CD4-positive, alpha-beta T cell treated with Interleukin-6 at 100 ng/mL for 8 hours (primary cell): ENCODE results near the gene SLC41A1.
A peak's percentile ranks its signal among the peaks of the same experiment; 100 is the strongest.

Experiments used
- DNase-seq: peaks from one replicate; pipeline ENCODE4 v3.0.0-alpha.2; 2020; ENCODE audit warnings: mixed read lengths, low spot score

Gene SLC41A1

DNA sequence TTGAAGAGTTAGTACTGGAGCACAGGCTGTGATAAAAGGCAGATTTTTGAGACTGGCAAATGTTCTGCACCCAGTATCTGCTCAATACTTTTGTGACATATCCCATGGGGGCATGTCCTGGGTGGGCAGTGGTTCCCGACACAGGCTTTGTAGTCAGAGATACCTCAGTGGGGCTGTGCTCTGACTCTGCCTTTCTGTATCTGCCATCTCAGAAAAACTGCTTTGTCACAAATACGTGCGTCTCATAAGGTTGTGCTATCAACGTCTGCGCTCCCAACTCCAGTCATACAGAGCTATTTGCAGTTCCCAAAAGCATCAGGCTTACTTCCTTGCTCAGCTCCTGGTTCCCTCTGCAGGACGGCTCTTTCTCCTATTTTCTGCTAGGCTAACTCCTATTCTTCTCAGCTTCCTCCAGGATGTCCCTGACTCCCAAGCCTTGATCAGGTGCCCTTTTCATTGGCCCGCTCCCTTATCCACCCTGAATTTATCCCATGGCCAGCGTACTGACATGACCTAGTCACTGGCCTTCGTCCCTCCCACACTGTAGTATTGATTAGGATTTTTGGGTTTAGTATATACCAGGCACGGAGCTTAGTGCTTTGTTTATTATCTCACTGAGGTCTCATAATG lies 25.6 kb downstream of the SLC41A1 start:
- no peak for DNase-seq

DNA sequence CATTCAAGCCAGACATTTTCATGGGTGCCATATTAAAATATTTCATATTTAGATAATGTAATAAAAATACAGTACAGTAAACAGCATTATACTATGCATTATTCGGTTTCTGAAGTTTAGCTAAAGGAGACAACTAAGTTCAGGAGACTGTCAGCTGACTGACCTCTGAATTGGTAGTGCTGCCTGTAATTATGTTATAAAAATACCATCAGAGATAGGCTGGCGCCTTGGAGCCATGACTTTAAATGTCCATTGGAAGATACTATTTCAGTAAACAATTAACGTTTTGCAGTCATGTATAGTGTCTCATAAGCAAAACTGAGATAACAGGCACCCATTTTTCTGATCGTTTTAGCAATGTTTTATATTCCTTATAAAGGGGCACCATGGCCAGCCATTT lies 26.4 kb downstream of the SLC41A1 start:
- no peak for DNase-seq

DNA sequence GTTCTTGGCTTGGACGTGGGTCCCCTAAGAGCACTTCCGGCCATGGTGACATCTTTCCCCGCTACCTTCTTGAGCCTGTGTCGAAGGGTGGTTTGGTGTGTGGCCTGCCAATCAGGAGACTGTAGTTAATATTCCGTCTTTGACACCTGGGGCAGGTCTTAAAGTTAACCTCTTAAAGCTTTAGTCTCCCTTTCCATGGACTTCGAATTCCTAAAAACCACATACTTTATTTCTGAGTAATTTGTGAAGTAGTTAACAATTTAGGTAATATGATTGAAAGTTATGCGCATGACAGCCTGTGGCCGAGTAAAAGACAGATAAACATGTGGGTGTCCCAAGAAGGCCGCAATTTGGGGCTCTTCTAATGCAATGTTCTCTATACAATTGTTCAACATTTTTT lies 27.6 kb downstream of the SLC41A1 start:
- no peak for DNase-seq

DNA sequence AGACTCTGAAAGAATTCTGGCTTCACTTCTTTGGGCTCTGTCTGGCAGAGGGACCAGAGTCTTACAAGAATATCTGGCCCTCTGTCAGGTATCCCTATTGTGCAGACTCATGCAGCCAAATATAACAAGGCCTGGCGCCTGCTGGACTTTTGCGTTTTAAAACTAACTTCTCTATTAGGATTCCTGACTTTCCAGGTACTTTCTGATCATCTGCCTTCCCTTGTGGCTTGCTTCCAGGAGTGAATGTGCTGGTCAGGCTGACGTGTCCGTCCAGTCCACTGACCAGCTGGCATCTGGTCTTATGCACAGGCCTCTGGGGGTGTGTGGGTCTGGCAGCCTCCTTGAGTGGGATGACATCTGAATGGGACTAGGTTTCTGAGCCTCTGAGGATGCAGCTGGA lies 29.1 kb downstream of the SLC41A1 start:
- DNase-seq = no peak

DNA sequence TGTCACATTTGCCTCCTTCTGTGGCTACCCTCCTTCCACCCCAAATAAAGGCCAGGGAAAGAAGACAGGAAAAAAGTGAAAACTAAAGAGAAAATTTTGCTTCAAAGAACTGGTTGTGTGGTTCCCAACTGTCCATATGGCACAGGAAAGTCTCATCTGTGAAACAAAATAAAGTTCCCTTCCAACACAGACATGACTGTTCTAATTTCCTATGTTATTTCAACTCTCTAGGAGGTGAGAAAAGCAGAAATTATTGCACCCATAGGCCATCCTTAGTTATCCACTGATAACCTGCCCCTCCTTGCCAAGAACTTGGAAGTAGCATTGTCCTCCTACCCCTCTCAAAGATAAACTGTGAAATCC lies 29.6 kb downstream of the SLC41A1 start:
- no peak for DNase-seq

DNA sequence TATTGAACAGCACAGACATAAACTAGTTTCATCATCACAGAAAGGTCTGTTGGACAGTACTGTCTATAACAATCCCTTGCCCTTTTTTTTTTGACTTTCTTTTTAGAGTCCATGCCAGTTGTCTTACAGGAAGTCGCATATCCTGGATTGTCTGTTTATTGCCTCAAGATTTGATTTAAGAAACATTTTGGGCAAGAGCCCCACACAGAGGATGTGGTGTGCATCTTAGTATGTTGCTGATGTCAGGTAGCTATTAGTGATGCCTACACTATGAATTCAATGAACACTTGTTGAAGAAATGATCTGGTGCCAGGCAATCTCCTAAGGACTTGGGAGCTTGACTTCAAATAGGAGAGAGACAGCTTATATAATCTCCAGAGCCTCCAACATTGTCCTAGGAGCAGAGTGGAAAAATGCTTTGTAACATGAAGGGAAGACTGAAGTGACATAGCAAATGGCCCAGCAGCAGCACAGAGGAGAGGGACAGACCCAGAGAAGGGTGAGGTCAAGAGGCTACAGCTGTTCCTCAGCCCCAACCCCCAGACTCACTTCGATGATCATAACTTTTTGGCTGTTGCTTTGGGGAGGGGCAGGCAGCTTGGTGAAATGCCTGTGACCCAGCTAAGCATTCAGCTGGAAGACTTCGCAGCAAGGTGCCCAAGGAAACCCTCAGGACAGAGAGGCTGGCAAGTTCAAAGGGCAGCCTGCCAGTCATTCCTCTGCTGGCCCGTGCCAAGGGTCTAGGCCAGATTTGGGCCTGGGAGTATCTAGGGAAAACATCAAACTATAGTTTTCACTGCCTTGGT lies 30.2 kb downstream of the SLC41A1 start:
- DNase-seq = peak; percentile 14

DNA sequence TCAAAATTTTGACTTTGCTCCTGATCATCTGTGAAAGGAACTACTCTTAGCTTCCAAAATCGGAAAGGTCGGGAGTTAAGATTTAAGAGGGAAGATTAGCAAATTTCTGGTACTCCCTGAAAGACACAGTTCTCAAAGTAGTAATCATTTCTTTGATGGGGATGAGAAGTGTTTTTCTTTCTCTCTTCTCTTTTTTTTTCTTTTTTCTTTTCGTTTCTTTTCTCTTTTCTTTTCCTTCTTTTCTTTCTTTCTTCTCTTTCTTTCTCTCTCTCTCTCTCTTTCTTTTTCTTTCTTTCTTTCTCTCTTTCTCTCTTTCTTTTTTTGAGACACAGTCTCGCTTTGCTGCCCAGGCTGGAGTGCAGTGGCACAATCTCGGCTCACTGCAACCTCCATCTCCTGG lies 32.7 kb downstream of the SLC41A1 start:
- no peak for DNase-seq

DNA sequence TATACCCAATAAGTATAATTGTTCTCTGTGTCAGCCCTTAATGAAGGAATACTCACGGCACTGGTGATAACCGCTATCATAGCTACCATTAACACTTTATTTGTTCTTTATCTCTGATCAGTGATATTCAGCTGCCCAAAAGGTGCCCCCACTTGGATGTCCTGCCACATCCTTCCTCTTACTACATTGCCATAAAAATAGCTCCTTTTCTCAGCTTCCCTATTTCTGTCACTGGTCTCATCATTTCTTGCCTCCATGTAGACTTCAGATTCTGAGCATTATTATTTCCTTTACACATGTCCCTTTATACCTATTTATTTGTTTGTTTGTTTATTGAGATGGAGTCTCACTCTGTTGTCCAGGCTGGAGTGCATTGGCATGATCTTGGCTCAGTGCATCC lies 35.0 kb downstream of the SLC41A1 start:
- DNase-seq = no peak

DNA sequence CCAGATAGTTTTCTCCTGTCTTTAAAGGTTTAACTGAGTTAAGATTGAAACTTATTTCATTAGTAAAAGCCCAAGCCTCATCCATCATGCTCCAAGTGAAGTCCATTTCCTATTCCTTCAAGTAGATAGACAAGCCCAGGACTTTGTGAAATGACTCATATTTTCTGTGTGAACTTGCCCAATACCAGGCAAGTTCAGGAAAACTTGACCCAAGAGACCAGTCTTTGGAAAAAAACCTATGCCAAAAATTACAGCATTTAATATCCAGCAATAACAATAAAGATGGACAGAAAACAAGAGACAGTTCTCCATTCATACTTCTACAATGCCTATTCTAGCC lies 37.3 kb downstream of the SLC41A1 start:
- DNase-seq = no peak

DNA sequence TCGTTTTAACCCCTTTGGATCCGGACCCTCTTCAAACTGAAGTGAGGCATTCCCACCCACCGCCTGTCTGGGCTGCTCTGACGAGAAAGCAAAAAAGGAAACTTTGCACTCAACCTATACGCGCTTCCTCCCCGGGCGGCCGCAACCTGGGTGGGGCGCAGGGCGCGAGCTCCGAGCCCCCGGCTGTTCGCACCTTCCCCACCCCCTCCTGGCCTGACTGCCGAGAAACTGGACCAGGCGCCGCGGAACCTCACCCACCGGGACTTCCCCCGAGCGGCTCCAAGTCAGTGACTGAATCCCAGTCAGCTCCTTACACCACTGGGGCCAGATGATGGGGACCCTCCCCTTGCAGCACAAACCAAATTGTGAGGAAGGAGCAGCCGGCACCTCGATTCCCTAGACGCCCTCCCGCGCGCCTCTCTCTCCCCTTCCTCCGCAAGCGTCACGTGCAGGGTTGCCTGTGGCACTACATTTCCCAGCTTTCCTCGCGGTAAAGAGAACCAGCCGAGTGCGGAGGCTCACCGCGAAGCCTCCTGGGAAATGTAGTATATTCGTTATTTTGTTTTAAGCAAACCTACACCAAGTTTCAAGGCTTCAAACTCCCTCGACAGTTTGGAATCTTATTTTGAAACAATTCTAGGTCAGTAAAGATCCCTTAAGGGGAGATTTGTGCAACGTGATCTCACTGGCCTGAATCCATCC lies 37.8 kb downstream of the SLC41A1 start, which contains the start of gene RAB29:
Gene RAB29, minus strand, starts transcription at position 468 of the 702 bp plus-strand sequence. CDS start 526 bp downstream, outside the sequence.
- peak; percentile 87 for DNase-seq

DNA sequence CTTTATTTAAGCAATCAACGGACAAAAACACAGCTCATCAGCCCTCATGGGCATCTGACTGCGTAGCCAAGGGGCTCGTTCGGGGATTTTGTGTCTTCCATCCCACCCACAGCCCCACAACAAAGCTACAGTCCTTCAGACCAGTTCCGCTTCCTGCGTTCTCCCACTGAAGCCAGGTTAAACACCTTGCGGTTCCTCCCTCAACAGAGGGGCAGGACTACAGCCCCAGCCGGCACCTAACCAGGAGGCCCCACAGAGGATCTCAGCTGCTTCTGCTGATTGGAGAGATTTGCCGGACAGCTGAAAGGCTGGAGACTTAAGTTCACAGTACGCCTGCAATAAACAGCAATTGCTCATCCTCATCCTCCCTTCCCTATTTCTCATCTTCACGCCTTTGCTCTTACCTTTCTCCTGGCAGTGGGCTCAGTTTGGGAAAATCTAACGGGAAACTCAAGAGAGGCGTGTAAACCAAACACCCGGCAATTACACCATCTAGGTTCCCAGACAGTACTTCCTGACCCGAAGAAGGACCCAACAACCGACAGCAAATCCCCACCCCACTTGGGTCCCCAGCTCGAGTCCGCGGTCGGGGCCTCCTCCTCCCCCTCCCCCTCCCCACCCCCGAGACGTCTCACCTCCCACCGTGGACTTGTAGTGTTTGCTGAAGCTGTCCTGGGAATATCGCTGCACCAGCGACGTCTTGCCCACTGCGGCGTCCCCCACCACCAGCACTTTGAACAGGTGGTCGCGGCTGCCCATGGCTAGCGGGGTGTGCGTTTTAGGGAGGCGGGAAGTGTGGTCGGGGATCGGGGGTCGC lies 38.6 kb downstream of the SLC41A1 start:
- peak; percentile 41 for DNase-seq

DNA sequence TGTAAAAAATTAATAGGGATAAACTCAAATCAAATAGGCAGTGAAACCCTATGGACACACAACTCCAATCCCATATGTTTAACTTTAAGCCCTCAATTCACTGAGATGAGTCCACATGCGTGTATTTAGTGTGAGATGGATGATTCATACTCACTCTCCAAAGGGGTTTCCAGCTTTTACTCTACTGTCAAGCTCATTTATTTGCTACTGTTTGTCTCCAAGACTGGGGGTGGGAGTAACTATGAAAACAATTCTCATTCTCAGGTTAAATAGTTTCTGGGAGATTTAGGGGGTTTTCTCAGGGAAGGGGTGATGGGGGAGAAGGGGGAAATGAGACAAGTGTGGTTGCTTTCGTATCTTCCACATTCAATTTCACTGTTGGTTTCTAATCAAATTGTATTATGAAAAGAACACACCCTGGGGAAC lies 40.4 kb downstream of the SLC41A1 start:
- no peak for DNase-seq

DNA sequence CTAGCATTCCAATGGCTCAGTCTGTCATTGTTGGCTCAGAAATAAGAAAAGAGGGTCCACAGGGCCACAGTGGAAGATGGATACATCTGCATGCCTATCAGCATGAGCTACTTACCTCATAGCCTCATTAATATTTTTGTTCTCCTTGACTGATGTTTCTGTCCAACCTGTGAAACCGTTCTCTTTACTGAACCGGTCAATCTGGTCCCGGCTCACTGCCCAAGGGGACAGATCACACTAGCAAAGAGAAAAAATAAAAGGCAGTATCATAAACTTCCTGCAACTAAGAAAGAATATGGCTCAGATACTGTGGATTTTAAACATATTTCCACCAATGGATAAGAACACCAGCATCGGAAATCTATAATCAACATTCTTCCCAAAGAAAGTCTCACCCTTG lies 42.4 kb downstream of the SLC41A1 start:
- no peak for DNase-seq

DNA sequence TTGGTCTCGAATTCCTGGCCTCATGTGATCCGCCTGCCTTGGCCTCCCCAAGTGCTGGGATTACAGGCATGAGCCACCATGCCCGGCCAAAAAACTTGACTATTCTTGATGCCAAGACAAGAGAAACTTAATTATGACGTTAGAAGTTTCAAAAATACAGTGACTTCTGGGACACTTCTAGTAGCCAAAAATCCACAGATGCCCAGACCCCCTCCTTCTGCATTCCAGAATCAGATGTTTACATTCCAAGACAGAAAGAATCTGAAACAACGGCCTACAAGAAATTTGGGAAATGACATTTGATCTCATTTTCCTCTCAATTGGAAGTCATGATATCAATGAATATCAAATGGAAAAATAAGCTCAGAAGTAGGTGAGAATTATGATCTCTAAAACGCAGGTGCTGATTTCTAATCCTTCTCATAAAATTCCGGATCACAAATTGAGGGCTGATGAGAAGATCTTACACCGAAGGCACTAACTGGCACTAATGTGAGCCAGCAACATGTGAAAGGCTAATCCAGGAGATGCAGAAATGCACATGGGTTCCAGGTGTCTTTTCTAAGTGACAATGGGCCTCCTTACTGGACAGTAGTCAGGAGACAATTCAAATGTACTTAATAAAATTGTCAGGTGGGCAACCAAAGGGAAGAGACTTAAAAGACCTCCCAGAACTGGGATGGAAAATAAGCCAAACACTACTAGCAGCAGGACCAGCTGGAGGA lies 43.2 kb downstream of the SLC41A1 start:
- DNase-seq = no peak

DNA sequence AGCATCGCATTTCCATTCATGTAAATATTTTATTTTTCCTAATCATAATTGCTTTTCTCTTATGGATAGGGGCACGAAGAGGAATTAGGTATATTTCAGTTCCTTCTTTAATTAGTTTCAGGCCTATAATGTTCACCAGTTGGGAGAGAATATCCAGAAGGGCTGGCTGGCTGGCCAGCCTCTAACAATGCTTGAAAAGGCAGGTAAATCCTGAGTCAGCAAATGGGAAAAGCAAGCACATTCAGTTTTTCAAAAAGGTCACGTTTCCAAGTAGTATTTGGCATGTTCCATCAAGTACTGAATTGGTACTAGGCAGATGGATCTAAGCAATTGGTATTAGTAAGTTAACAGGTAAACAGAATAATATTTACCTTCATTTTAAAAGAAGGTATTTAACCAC lies 45.8 kb downstream of the SLC41A1 start:
- DNase-seq = no peak

DNA sequence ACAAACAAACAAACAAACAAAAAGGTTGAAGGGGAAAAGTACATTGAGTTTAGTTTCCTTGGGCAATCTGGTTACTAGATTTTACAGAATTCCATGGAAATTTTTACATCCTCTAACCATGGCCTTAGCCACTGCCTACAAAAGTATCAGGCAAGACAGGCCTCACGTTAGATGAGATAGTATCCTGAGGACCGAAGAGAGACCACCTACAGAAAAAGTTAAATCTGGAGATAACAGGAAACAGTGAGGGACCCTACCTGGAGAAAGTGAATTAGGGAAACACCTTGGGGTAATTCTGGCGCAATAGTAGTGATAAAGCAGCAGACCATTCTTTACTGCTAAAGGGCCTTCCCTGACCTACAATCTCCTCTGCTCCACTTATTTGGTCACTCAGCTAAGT lies 46.4 kb downstream of the SLC41A1 start:
- no peak for DNase-seq

DNA sequence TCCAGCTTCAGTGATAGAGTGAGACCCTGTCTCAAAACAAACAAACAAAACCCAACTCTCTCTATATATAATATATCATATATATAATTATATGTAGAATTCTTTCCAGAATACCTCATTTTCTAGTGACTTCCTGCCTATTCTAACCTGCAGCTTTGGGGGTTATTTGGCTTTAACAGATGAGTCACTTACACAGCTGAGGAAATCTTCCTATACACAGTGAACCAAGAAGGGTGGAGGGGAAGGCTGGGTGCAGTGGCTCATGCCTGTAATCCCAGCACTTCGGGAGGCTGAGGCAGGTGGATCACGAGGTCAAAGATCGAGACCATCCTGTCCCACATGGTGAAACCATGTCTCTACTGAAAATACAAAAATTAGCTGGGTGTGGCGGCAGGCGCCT lies 47.0 kb downstream of the SLC41A1 start:
- no peak for DNase-seq

DNA sequence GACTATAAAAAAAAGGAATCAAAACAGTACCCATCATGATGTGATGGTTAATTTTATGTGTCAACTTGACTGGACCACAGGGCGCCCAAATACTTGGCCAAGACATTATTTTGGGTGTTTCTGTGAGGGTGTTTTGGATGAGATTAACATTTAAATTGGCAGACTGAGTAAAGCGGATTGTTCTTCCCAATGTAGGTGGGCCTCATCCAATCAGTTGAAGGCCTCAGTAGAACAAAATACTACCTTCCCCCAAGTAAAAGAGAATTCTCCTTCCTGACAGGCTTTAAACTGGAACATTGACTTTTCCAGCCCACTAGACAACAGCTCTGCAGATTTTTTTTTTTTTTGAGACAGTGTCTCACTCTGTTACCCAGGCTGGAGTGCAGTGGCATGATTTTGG lies 48.4 kb downstream of the SLC41A1 start:
- DNase-seq = no peak

DNA sequence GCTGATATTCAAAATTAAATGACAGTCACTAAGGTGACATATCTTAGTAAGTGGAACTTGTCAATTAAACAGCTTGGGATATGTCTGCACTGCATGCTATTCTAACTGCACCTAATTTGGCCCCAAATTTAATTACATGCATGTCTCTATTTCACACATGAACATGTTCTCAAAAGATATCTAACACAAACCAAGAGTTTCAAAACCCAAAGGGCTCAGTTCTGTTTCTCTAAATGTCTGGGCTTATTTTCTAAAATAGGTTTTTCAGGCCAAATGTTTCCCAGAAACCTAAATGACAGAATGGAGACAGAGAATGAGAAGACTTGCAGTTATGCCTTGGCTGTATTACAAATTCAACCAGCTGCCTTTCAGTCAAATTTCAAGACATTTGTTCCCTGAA lies 49.0 kb downstream of the SLC41A1 start:
- DNase-seq = no peak

DNA sequence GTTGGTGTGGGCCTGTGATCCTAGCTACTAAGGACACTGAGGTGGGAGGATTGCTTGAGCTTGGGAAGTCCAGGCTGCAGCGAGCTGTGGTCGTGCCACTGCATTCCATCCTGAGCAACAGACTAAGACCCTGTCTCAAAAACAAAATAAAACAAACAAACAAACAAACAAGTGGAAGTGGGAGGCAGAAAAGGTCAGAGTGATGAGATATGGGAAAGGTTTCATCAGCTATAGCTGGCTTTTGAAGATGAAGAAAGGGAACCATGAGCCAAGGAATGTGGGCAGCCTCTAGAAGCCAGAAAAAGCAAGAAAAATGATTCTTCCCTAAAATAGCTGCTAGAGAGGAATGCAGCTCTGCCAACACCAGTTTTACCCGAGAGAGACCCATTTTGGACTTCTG lies 52.4 kb downstream of the SLC41A1 start:
- no peak for DNase-seq

DNA sequence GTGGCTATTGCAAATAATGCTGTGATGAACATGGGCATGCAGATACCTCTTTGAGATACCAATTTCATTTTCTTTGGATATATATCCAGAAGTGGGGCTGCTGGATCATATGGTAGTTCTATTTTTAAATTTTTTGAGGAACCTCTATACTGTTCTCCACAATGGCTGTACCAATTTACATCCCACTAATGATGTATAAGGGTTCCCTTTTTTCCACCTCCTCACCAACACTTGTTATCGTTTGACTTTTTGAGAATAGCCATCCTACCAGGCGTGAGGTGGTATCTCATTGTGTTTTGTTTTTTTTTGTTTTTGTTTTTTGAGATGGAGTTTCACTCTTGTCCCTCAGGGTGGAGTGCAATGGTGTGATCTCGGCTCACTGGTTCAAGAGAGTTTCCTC lies 56.4 kb downstream of the SLC41A1 start:
- DNase-seq = no peak

DNA sequence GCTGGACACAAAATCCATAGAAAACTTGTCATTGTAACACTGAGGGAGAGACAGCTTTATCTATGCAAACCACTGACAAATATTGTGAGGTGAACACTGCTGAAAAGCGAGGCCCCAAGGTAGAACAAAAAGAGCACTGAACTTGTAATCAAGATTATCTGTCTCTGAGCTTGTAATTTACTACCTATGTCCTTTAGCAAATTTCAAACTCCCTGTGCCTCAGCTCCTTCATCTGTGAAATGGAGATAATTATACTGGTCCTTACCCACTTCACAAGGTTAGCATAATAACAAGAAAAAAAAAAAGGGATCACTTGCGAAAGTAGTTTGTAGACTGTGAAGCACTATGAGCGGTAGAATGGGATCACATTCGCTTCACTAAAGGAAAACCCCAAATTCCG lies 58.1 kb downstream of the SLC41A1 start:
- DNase-seq = no peak
